Natural killer cell (primary cell): ENCODE measurements around the gene TIPRL. TPM values are rescaled to one million over a fixed set of nuclear protein-coding genes. Genes with fewer than 3 reads are reported as not detected.

ENCODE experiments used
- ATAC-seq, 3 donors: fragments of 150-1000 bp in 2 of 3; fragments of 200-7000 bp in 1 of 3; cut with Tn5 transposase; 1 replicate in 1 of 3; 2 replicates in 2 of 3; pipeline ENCODE4 v1.10.0; 2021; ENCODE audit warnings: mild to moderate bottlenecking in 2 of 3, moderate library complexity in 2 of 3
- DNase-seq, 2 donors: peaks; one replicate each; pipeline versions ENCODE4 v3.0.0 to v3.0.0-alpha.2; 2013 to 2021; ENCODE audit warnings: mixed read lengths in 1 of 2
- H3K27ac ChIP-seq: one replicate; pipeline ENCODE4 v1.5.1; 2013; ENCODE audit warnings: mild to moderate bottlenecking, low read length
- H3K27me3 ChIP-seq: one replicate; pipeline ENCODE4 v1.6.1; 2013; ENCODE audit warnings: low read length; ENCODE audit not compliant: control insufficient read depth, insufficient read depth
- H3K36me3 ChIP-seq: one replicate; pipeline ENCODE4 v1.6.1; 2013; ENCODE audit warnings: low read length; ENCODE audit not compliant: control insufficient read depth, insufficient read depth
- H3K4me1 ChIP-seq: one replicate; pipeline ENCODE4 v1.6.1; 2013; ENCODE audit warnings: low read length; ENCODE audit not compliant: control insufficient read depth, insufficient read depth
- H3K4me3 ChIP-seq: one replicate; pipeline ENCODE4 v1.5.1; 2013; ENCODE audit warnings: low read length
- H3K9me3 ChIP-seq: one replicate; pipeline ENCODE4 v1.6.1; 2013; ENCODE audit warnings: low read length; ENCODE audit not compliant: control insufficient read depth, insufficient read depth
- H3K27ac Mint-ChIP-seq, 2 donors: one replicate each; pipeline ENCODE4 v1.8.0; 2022; ENCODE audit warnings: mild to moderate bottlenecking in 2 of 2, mixed read lengths in 2 of 2, moderate library complexity in 1 of 2
- H3K27me3 Mint-ChIP-seq, 2 donors: one replicate each; pipeline ENCODE4 v1.8.0; 2022; ENCODE audit warnings: low read depth in 2 of 2, mixed read lengths in 2 of 2
- H3K36me3 Mint-ChIP-seq: one replicate; pipeline ENCODE4 v1.8.0; 2022; ENCODE audit warnings: mixed read lengths
- H3K4me1 Mint-ChIP-seq, 2 donors: one replicate each; pipeline ENCODE4 v1.8.0; 2022; ENCODE audit warnings: mixed read lengths in 2 of 2
- H3K4me3 Mint-ChIP-seq: one replicate; pipeline ENCODE4 v1.8.0; 2022; ENCODE audit warnings: mild to moderate bottlenecking, moderate library complexity, mixed read lengths
- H3K9me3 Mint-ChIP-seq, 2 donors: one replicate each; pipeline ENCODE4 v1.8.0; 2022; ENCODE audit warnings: mixed read lengths in 2 of 2
- CTCF ChIP-seq: fragments of 200-600 bp; IDR thresholded peaks from one replicate; pipeline ENCODE4 v1.8.0; 2022; ENCODE audit warnings: antibody characterized with exemption
- WGBS: methylation state at CpG from one replicate; pipeline ENCODE4 v1.1.7; 2013; ENCODE audit warnings: missing lambda C conversion rate; ENCODE audit not compliant: insufficient coverage; 5-methylcytosine and 5-hydroxymethylcytosine counted together
- intact Hi-C: fragments of 100-400 bp; cut with micrococcal nuclease; formaldehyde crosslinking; loops from one replicate; pipeline ENCODE4 v1.14.2; 2022
- total RNA-seq, 4 donors: library from RNA; stranded (reverse); fragments of 120-200 nt in 1 of 4; gene quantifications; one replicate each; pipeline versions ENCODE4 v1.2.3 to v1.2.4, GENCODE V29; 2013 to 2022

The TIPRL gene
- 10 to 100 TPM; 23.5 to 27.4 (median 25.6) TPM for total RNA-seq
- 34.9 TPM for total RNA-seq (2013)

GRCh38 chr1:168178638-168179437 is at the start of gene TIPRL:
Gene TIPRL, plus strand, starts transcription at chr1:168178962. Its CDS starts 116 bp downstream, at chr1:168179078.
- intact Hi-C loops = loop anchor here (2.0 kb wide), 4 partner anchors 48 to 1188 kb away; partner anchors contain the start of genes DCAF6, MPC2, NME7 and SFT2D2
- Histone ChIP-seq H3K36me3 (peaks cover 3% of the 10 kb centered on the region), H3K27me3 (no peaks in the 10 kb centered on the region), H3K4me3 (peak within 1 kb of the TSS; percentile 91), H3K27ac (peak within 1 kb of the TSS; percentile 94), H3K9me3 (no peaks in the 10 kb centered on the region), H3K4me1 (peaks cover 9% of the 10 kb centered on the region)
- H3K27ac Mint-ChIP-seq = no peak within 1 kb of the TSS
- peaks cover 9 to 15% of the 10 kb centered on the region in 2 donors for H3K27me3 Mint-ChIP-seq
- no peaks in the 10 kb centered on the region for H3K36me3 Mint-ChIP-seq
- no peaks in the 10 kb centered on the region for H3K9me3 Mint-ChIP-seq
- H3K4me1 Mint-ChIP-seq = peaks cover 0 to 3% of the 10 kb centered on the region in 2 donors
- WGBS = under 1% methylated on average over 52 of the region's 56 CpGs
- peak; percentile 89 to 96 for DNase-seq
- H3K4me3 Mint-ChIP-seq = no peak within 1 kb of the TSS
- ATAC-seq = peak; percentile 82 to 93 (median 84)
- peak; percentile 72 for TF ChIP-seq CTCF

GRCh38 chr1:168129933-168130332 is 48.8 kb upstream of the TIPRL start:
- no peaks in the 10 kb centered on the region for H3K9me3 ChIP-seq
- no peak overlapping the region for H3K4me3 Mint-ChIP-seq
- peaks cover 37 to 53% of the 10 kb centered on the region in 2 donors for H3K27me3 Mint-ChIP-seq
- H3K9me3 Mint-ChIP-seq = no peaks in the 10 kb centered on the region
- peaks cover 6% of the 10 kb centered on the region for H3K27me3 ChIP-seq
- H3K36me3 ChIP-seq = no peaks in the 10 kb centered on the region
- H3K4me1 Mint-ChIP-seq = no peaks in the 10 kb centered on the region
- TF ChIP-seq CTCF = no peak
- H3K4me3 ChIP-seq = no peak overlapping the region
- no peak overlapping the region for H3K27ac ChIP-seq
- DNase-seq (no peak), ATAC-seq (no peak)
- intact Hi-C loops = no loop called here
- H3K27ac Mint-ChIP-seq = no peak overlapping the region
- H3K36me3 Mint-ChIP-seq = no peaks in the 10 kb centered on the region
- WGBS = 96% methylated on average over 6 of the region's 6 CpGs
- H3K4me1 ChIP-seq = no peaks in the 10 kb centered on the region

GRCh38 chr1:168134132-168134531 is 44.6 kb upstream of the TIPRL start:
- Histone ChIP-seq H3K27me3 (peaks cover 19% of the 10 kb centered on the region), H3K9me3 (no peaks in the 10 kb centered on the region), H3K36me3 (no peaks in the 10 kb centered on the region), H3K27ac (no peak overlapping the region), H3K4me1 (peaks cover 19% of the 10 kb centered on the region), H3K4me3 (no peak overlapping the region)
- intact Hi-C loops = no loop called here
- H3K9me3 Mint-ChIP-seq = no peaks in the 10 kb centered on the region
- no peaks in the 10 kb centered on the region for H3K36me3 Mint-ChIP-seq
- no peak for ATAC-seq
- no peak for DNase-seq
- H3K4me1 Mint-ChIP-seq = peaks cover 17 to 19% of the 10 kb centered on the region in 2 donors
- H3K4me3 Mint-ChIP-seq = no peak overlapping the region
- WGBS = no CpG with 5 or more reads among the region's 1 CpG
- H3K27me3 Mint-ChIP-seq = peaks cover 45 to 47% of the 10 kb centered on the region in 2 donors
- no peak for TF ChIP-seq CTCF
- no peak overlapping the region for H3K27ac Mint-ChIP-seq
